Endothelial cell of umbilical vein (primary cell): Measurements from ENCODE around the gene TAOK2. TPM values are rescaled to one million over a fixed set of nuclear protein-coding genes. Genes with fewer than 3 reads are reported as not detected.
A peak's percentile ranks its signal among the peaks of the same experiment; 100 is the strongest.

Experiments used
- BruUV-seq: library from RNA; stranded (reverse); fragments of 400-500 nt; replicated peaks from 2 replicates; lab custom pipeline; 2021; lab: Mats Ljungman, UMichigan
- CTCF ChIA-PET: fragments of 300-600, 350-600 bp; sonication (Branson Sonifier 250); formaldehyde crosslinking; loops from one replicate; lab custom pipeline; 2021; ENCODE audit warnings: antibody characterized with exemption, inconsistent platforms; lab: Charles Lee
- POLR2A ChIA-PET: fragments of 300-600, 350-600 bp; sonication (Branson Sonifier 250); formaldehyde crosslinking; loops from one replicate; lab custom pipeline; 2021; ENCODE audit warnings: antibody characterized with exemption, inconsistent platforms; lab: Charles Lee
- DNase-seq: peaks from one replicate; pipeline ENCODE4 v3.0.0-alpha.2; 2011; ENCODE audit warnings: low read depth, low spot score
- FAIRE-seq: peaks from 2 replicates; lab custom pipeline; 2011; peaks lifted over from hg19 to GRCh38; lab: Jason Lieb, UNC
- H2AFZ ChIP-seq: 2 replicates; pipeline ENCODE4 v1.6.0; 2012; ENCODE audit warnings: low read depth, low read length, control low read depth, inconsistent platforms
- H3K27ac ChIP-seq: 2 replicates; pipeline ENCODE4 v1.5.1; 2011; ENCODE audit warnings: low read depth, mild to moderate bottlenecking, control low read depth, low read length, moderate library complexity; ENCODE audit not compliant: insufficient read depth
- H3K27me3 ChIP-seq, 2 experiments: 2 replicates each; pipeline versions ENCODE4 v1.6.0 to v1.6.1; 2011; ENCODE audit warnings: low read length in 2 of 2, mixed read lengths in 1 of 2; ENCODE audit not compliant: control insufficient read depth in 2 of 2, insufficient read depth in 2 of 2
- H3K36me3 ChIP-seq, 2 experiments: 2 replicates in 1 of 2; 3 replicates in 1 of 2; pipeline ENCODE4 v1.5.1; 2011; ENCODE audit warnings: low read length in 2 of 2, mild to moderate bottlenecking in 1 of 2, moderate library complexity in 1 of 2; ENCODE audit not compliant: control insufficient read depth in 2 of 2, insufficient read depth in 2 of 2; ENCODE audit errors: extremely low read depth in 1 of 2
- H3K4me1 ChIP-seq: 3 replicates; pipeline ENCODE4 v1.5.1; 2011; ENCODE audit warnings: mild to moderate bottlenecking, low read length; ENCODE audit not compliant: control insufficient read depth, insufficient read depth; ENCODE audit errors: extremely low read depth
- H3K4me2 ChIP-seq: 2 replicates; pipeline ENCODE4 v1.6.1; 2011; ENCODE audit warnings: low read length, control low read depth, mixed read lengths; ENCODE audit not compliant: insufficient read depth
- H3K4me3 ChIP-seq, 3 experiments: fragments of 200-600 bp in 1 of 3; sonication (generic), shearing (Covaris generic) in 1 of 3; replicated peaks in 1 of 3; 2 replicates each; pipeline ENCODE4 v1.5.1; 2011 to 2016; ENCODE audit warnings: control low read depth in 3 of 3, low read length in 3 of 3, mild to moderate bottlenecking in 2 of 3, inconsistent platforms in 1 of 3, low read depth in 1 of 3, moderate library complexity in 1 of 3; ENCODE audit not compliant: insufficient read depth in 1 of 3
- H3K79me2 ChIP-seq: 2 replicates; pipeline ENCODE4 v1.6.0; 2012; ENCODE audit warnings: low read length, inconsistent platforms; ENCODE audit not compliant: control insufficient read depth, insufficient read depth
- H3K9ac ChIP-seq: replicated peaks from 2 replicates; pipeline ENCODE3; 2011; ENCODE audit warnings: low read length, control low read depth; ENCODE audit not compliant: insufficient read depth; ENCODE audit errors: extremely low read depth
- H3K9me1 ChIP-seq: replicated peaks from 3 replicates; pipeline ENCODE4 v1.6.0; 2011; ENCODE audit warnings: mild to moderate bottlenecking, low read length; ENCODE audit not compliant: control insufficient read depth, insufficient read depth; ENCODE audit errors: extremely low read depth
- H3K9me3 ChIP-seq: replicated peaks from 2 replicates; pipeline ENCODE4 v1.5.1; 2012; ENCODE audit warnings: low read length, inconsistent platforms; ENCODE audit not compliant: control insufficient read depth, insufficient read depth
- H4K20me1 ChIP-seq: replicated peaks from 2 replicates; pipeline ENCODE3; 2011; ENCODE audit warnings: mild to moderate bottlenecking, low read length; ENCODE audit not compliant: control insufficient read depth, insufficient read depth; ENCODE audit errors: extremely low read depth
- CTCF ChIP-seq, 2 donors: IDR thresholded peaks; 1 replicate in 1 of 2; 2 replicates in 1 of 2; pipeline ENCODE4 v1.5.1; 2011; ENCODE audit warnings: low read length in 2 of 2, mild to moderate bottlenecking in 2 of 2, moderate library complexity in 2 of 2, control low read depth in 1 of 2, inconsistent platforms in 1 of 2, low read depth in 1 of 2; ENCODE audit not compliant: insufficient read depth in 1 of 2; ENCODE audit errors: extremely low read depth in 1 of 2
- EZH2 ChIP-seq: IDR thresholded peaks from 2 replicates; pipeline ENCODE4 v1.6.1; 2012; ENCODE audit warnings: borderline replicate concordance, low read depth, mild to moderate bottlenecking, moderate library complexity, low read length, inconsistent platforms; ENCODE audit not compliant: severe bottlenecking
- FOS ChIP-seq: IDR thresholded peaks from 2 replicates; pipeline ENCODE4 v1.6.1; 2011; ENCODE audit warnings: mild to moderate bottlenecking, low read length, moderate library complexity, borderline replicate concordance; ENCODE audit not compliant: insufficient read depth
- GATA2 ChIP-seq: IDR thresholded peaks from 2 replicates; pipeline ENCODE4 v1.7.0; 2011; ENCODE audit warnings: low read depth, mild to moderate bottlenecking, moderate library complexity, mixed read lengths, low read length; ENCODE audit not compliant: insufficient read length, insufficient read depth
- JUN ChIP-seq: IDR thresholded peaks from 2 replicates; pipeline ENCODE4 v1.6.1; 2011; ENCODE audit warnings: borderline replicate concordance, low read depth; ENCODE audit not compliant: insufficient read length, insufficient read depth
- MAX ChIP-seq: IDR thresholded peaks from 2 replicates; pipeline ENCODE4 v1.6.1; 2011; ENCODE audit not compliant: insufficient read depth, insufficient read length
- MYC ChIP-seq: IDR thresholded peaks from one replicate; pipeline ENCODE4 v1.6.1; 2011; ENCODE audit warnings: mild to moderate bottlenecking, low read depth, low read length
- POLR2A ChIP-seq: IDR thresholded peaks from 2 replicates; pipeline ENCODE4 v1.6.1; 2012; ENCODE audit warnings: low read depth, mild to moderate bottlenecking, control low read depth, low read length
- POLR2AphosphoS5 ChIP-seq: IDR thresholded peaks from 2 replicates; pipeline ENCODE4 v1.6.1; 2012; ENCODE audit warnings: low read depth, mild to moderate bottlenecking, control low read depth, low read length, moderate library complexity; ENCODE audit not compliant: insufficient read depth
- dilution Hi-C: fragments of 300-500 bp; cut with MboI; formaldehyde crosslinking; loops from one replicate; pipeline ENCODE4 v1.15.0; 2019; ENCODE audit warnings: low sequenced_read_pairs; ENCODE audit not compliant: extremely low pct_ligation_motif_present
- intact Hi-C: fragments of 100-400 bp; cut with micrococcal nuclease; formaldehyde crosslinking; loops from one replicate; pipeline ENCODE4 v1.10.0; 2022
- polyA plus RNA-seq, 4 experiments: library from polyadenylated mRNA; depleted of rRNA in 3 of 4; stranded (reverse) in 3 of 4; unstranded in 1 of 4; fragments of >200 nt; gene quantifications; 2 replicates each; pipeline versions ENCODE4 v1.2.1 to v1.2.3, GENCODE V29; 2011 to 2012; ENCODE audit warnings: missing spikeins in 1 of 4
- total RNA-seq: library from RNA; stranded (reverse); gene quantifications from 2 replicates; pipeline ENCODE4 v1.2.3, GENCODE V29; 2021

The TAOK2 gene
- total and polyA plus RNA-seq, 2 donors (not counting 3 experiments of a cell fraction or from before 2014, with no cell fraction given) = 52.8 to 114 TPM

DNA sequence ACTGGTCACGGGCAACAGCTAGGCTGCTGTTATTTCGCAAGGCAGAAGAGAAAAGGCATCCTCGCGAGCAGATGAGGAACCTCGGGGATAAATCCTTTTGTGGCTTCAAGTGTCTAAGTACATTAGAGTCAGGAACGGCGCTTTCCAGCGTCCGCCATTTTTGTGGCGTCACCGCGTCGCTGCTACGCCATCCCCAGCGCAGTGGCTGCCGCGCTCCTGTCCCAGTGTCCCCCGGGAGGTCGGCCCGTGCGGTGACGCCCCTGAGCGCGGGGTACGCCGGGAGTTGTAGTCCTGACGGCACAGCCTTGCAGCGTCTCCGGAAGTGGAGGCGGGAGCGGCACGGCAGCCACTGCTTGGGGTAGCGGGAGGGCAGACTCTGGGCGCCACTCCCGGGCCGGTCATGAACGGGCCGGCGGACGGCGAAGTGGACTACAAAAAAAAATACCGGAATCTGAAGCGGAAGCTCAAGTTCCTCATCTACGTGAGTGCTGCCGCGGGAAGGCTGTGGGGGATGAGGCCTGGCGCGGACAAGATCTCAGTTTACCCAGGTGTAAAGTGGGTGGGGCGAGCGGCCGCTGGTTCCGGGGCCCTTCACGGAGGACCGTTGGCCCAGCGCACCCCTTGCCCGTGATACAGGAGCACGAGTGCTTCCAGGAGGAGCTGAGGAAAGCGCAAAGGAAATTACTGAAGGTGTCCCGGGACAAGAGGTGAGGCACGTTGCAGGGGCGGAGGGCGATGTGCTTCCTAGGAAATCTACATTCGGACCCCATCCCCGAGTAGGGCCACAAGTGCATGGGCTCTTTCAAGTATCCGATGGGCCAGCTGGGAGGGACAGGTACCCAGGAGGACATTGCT is 22.5 kb downstream of the TAOK2 start, which contains the start of gene INO80E:
Gene INO80E (plus strand): TSS at position 331 of the 855 bp plus-strand sequence. CDS start 70 bp downstream, at position 401.
- Histone ChIP-seq H4K20me1 (no peaks in the 10 kb centered on the region), H3K4me2 (peak within 1 kb of the TSS; percentile 84), H3K9me3 (no peaks in the 10 kb centered on the region), H3K9ac (peak within 1 kb of the TSS; percentile 94), H3K4me3 (peak within 1 kb of the TSS; percentile 70 to 81 (median 73)), H3K27ac (peak within 1 kb of the TSS; percentile 76), H3K4me1 (peaks cover 22% of the 10 kb centered on the region), H2AFZ (peak within 1 kb of the TSS; percentile 76), H3K36me3 (peaks cover 6 to 20% of the 10 kb centered on the region in 2 experiments), H3K9me1 (no peaks in the 10 kb centered on the region), H3K27me3 (no peaks in the 10 kb centered on the region), H3K79me2 (peaks cover 7% of the 10 kb centered on the region)
- DNase-seq (peak; percentile 95), FAIRE-seq (peak; percentile 98)
- ChIA-PET CTCF (interaction anchor here (0.8 to 1.6 kb wide), 5 partner anchors 10 to 148 kb away, joined by 3 to 5 read pairs (median 3); partner anchors contain the start of gene TAOK2), POLR2A (interaction anchor here (1.0 kb wide), 1 partner anchor 10 kb away, joined by 3 read pairs; no protein-coding TSS in a partner anchor)
- dilution Hi-C loops = loop anchor here (10.0 kb wide), 1 partner anchor 191 kb away; the partner anchor contains the start of gene MAZ
- TF ChIP-seq JUN (no peak), MYC (no peak), POLR2A (no peak), FOS (no peak), GATA2 (no peak), MAX (peak; percentile 5), POLR2AphosphoS5 (peak; percentile 65), CTCF (IDR thresholded peaks at IDR 0.05; ENCODE audit: extremely low read depth in 1 of 2, insufficient read depth in 1 of 2, low read depth in 1 of 2, low read length in 2 of 2) (no peak), EZH2 (no peak)
- BruUV-seq = TSS peak; percentile 59
- intact Hi-C loops = loop anchor here (1.0 to 2.0 kb wide), 5 partner anchors 9 to 185 kb away; partner anchors contain the start of genes CDIPT and TAOK2
